Trophoblast cell (in vitro differentiated cells and primary cell): ENCODE measurements around the gene CNNM4.

Source experiments
- DNase-seq, 2 donors: peaks; one replicate each; pipeline ENCODE4 v3.0.0-alpha.2; 2016
- H2AFZ ChIP-seq: 2 replicates; pipeline ENCODE4 v1.6.1; 2013; ENCODE audit warnings: low read length, moderate library complexity, mild to moderate bottlenecking; ENCODE audit not compliant: insufficient read depth, poor library complexity
- H2AK5ac ChIP-seq: 2 replicates; pipeline ENCODE4 v1.6.1; 2013; ENCODE audit warnings: mild to moderate bottlenecking, low read length
- H2BK120ac ChIP-seq: 2 replicates; pipeline ENCODE4 v1.6.1; 2013; ENCODE audit warnings: low read length, mild to moderate bottlenecking, moderate library complexity; ENCODE audit not compliant: insufficient read depth, poor library complexity
- H2BK12ac ChIP-seq: 2 replicates; pipeline ENCODE4 v1.6.1; 2013; ENCODE audit warnings: mild to moderate bottlenecking, low read length, moderate library complexity
- H2BK5ac ChIP-seq: 2 replicates; pipeline ENCODE4 v1.6.1; 2013; ENCODE audit warnings: low read length, low read depth, moderate library complexity, mild to moderate bottlenecking; ENCODE audit not compliant: poor library complexity
- H3K14ac ChIP-seq: 2 replicates; pipeline ENCODE4 v1.6.1; 2013; ENCODE audit warnings: mild to moderate bottlenecking, low read length
- H3K18ac ChIP-seq: 2 replicates; pipeline ENCODE4 v1.6.1; 2013; ENCODE audit warnings: mild to moderate bottlenecking, low read length
- H3K23ac ChIP-seq: 2 replicates; pipeline ENCODE4 v1.6.1; 2013; ENCODE audit warnings: low read length
- H3K27ac ChIP-seq: 2 replicates; pipeline ENCODE4 v1.5.1; 2013; ENCODE audit warnings: low read depth, mild to moderate bottlenecking, inconsistent platforms, low read length, moderate library complexity
- H3K27me3 ChIP-seq: 2 replicates; pipeline ENCODE4 v1.6.1; 2013; ENCODE audit warnings: inconsistent platforms, mild to moderate bottlenecking, low read length, moderate library complexity; ENCODE audit not compliant: insufficient read depth
- H3K36me3 ChIP-seq, 2 experiments: 1 replicate in 1 of 2; 2 replicates in 1 of 2; pipeline ENCODE4 v1.6.1; 2013; ENCODE audit warnings: low read length in 2 of 2, mild to moderate bottlenecking in 2 of 2, moderate library complexity in 1 of 2; ENCODE audit not compliant: insufficient read depth in 2 of 2, control insufficient read depth in 1 of 2
- H3K4ac ChIP-seq: 2 replicates; pipeline ENCODE4 v1.6.1; 2013; ENCODE audit warnings: low read depth, mild to moderate bottlenecking, low read length, moderate library complexity
- H3K4me1 ChIP-seq, 2 experiments: 1 replicate in 1 of 2; 2 replicates in 1 of 2; pipeline ENCODE4 v1.6.1; 2013; ENCODE audit warnings: low read length in 2 of 2, mild to moderate bottlenecking in 2 of 2, moderate library complexity in 1 of 2; ENCODE audit not compliant: insufficient read depth in 2 of 2, control insufficient read depth in 1 of 2
- H3K4me2 ChIP-seq: 2 replicates; pipeline ENCODE4 v1.6.1; 2013; ENCODE audit warnings: inconsistent platforms, mild to moderate bottlenecking, low read length, moderate library complexity
- H3K4me3 ChIP-seq: 2 replicates; pipeline ENCODE4 v1.5.1; 2013; ENCODE audit warnings: mild to moderate bottlenecking, low read depth, low read length, inconsistent platforms
- H3K79me1 ChIP-seq: one replicate; pipeline ENCODE4 v1.6.1; 2013; ENCODE audit warnings: low read length
- H3K79me2 ChIP-seq: 2 replicates; pipeline ENCODE4 v1.6.1; 2013; ENCODE audit warnings: low read length, mild to moderate bottlenecking; ENCODE audit not compliant: control insufficient read depth, insufficient read depth, poor library complexity
- H3K9ac ChIP-seq: 2 replicates; pipeline ENCODE4 v1.6.1; 2013; ENCODE audit warnings: mild to moderate bottlenecking, low read length
- H3K9me3 ChIP-seq: 2 replicates; pipeline ENCODE4 v1.6.1; 2013; ENCODE audit warnings: low read depth, mild to moderate bottlenecking, control low read depth, inconsistent platforms, low read length; ENCODE audit not compliant: insufficient read depth
- H4K12ac ChIP-seq: 2 replicates; pipeline ENCODE4 v1.6.1; 2013; ENCODE audit warnings: low read depth, mild to moderate bottlenecking, low read length, moderate library complexity
- H4K8ac ChIP-seq: 2 replicates; pipeline ENCODE4 v1.6.1; 2013; ENCODE audit warnings: low read depth, mild to moderate bottlenecking, low read length, moderate library complexity
- H4K91ac ChIP-seq: one replicate; pipeline ENCODE4 v1.6.1; 2013; ENCODE audit warnings: low read depth, mild to moderate bottlenecking, low read length, moderate library complexity
- WGBS: extraction: QIAGEN DNeasy Blood & Tissue Kit; methylation state at CpG from one replicate; pipeline ENCODE4 v1.1.7; 2013; ENCODE audit warnings: missing lambda C conversion rate; ENCODE audit not compliant: insufficient read length, insufficient coverage; ENCODE audit errors: extremely low coverage; 5-methylcytosine and 5-hydroxymethylcytosine counted together

CNNM4 gene

GRCh38 chr2:96825057-96825456 is 64.4 kb downstream of the CNNM4 start:
- no peaks in the 10 kb centered on the region for H3K79me2 ChIP-seq
- H3K4ac ChIP-seq, result no peak overlapping the region
- no peak overlapping the region for H3K9ac ChIP-seq
- WGBS, result no CpG with 5 or more reads among the region's 14 CpGs
- H3K4me1 ChIP-seq, result no peaks in the 10 kb centered on the region
- no peaks in the 10 kb centered on the region for H3K79me1 ChIP-seq
- DNase-seq, result no peak
- no peak overlapping the region for H4K12ac ChIP-seq
- no peak overlapping the region for H3K18ac ChIP-seq
- no peak overlapping the region for H2BK5ac ChIP-seq
- H2BK120ac ChIP-seq, result no peak overlapping the region
- H3K9me3 ChIP-seq, result peaks cover 4% of the 10 kb centered on the region
- H3K4me3 ChIP-seq, result no peak overlapping the region
- peaks cover 41% of the 10 kb centered on the region in 2 experiments for H3K36me3 ChIP-seq
- H3K27ac ChIP-seq, result no peak overlapping the region
- no peak overlapping the region for H4K91ac ChIP-seq
- H3K27me3 ChIP-seq, result no peaks in the 10 kb centered on the region
- H3K23ac ChIP-seq, result no peak overlapping the region
- no peak overlapping the region for H3K14ac ChIP-seq
- H4K8ac ChIP-seq, result no peak overlapping the region
- H3K4me2 ChIP-seq, result no peak overlapping the region
- H2AFZ ChIP-seq, result no peak overlapping the region
- H2BK12ac ChIP-seq, result no peak overlapping the region
- H2AK5ac ChIP-seq, result no peak overlapping the region

GRCh38 chr2:96826546-96827278 is 66.0 kb downstream of the CNNM4 start:
- H3K9ac ChIP-seq, result no peak overlapping the region
- no peak overlapping the region for H2BK5ac ChIP-seq
- no peak overlapping the region for H4K8ac ChIP-seq
- H3K27me3 ChIP-seq, result no peaks in the 10 kb centered on the region
- H3K27ac ChIP-seq, result no peak overlapping the region
- DNase-seq, result no peak
- no peaks in the 10 kb centered on the region for H3K79me2 ChIP-seq
- H3K4ac ChIP-seq, result no peak overlapping the region
- H2AFZ ChIP-seq, result no peak overlapping the region
- no peak overlapping the region for H3K4me3 ChIP-seq
- H3K36me3 ChIP-seq, result peaks cover 49 to 51% of the 10 kb centered on the region in 2 experiments
- no peak overlapping the region for H3K18ac ChIP-seq
- H3K9me3 ChIP-seq, result peaks cover 4% of the 10 kb centered on the region
- no peaks in the 10 kb centered on the region for H3K4me1 ChIP-seq
- no peak overlapping the region for H3K4me2 ChIP-seq
- H4K91ac ChIP-seq, result no peak overlapping the region
- H3K23ac ChIP-seq, result no peak overlapping the region
- no peak overlapping the region for H2BK12ac ChIP-seq
- H3K14ac ChIP-seq, result no peak overlapping the region
- WGBS, result no CpG with 5 or more reads among the region's 22 CpGs
- no peak overlapping the region for H4K12ac ChIP-seq
- no peak overlapping the region for H2AK5ac ChIP-seq
- H3K79me1 ChIP-seq, result no peaks in the 10 kb centered on the region
- no peak overlapping the region for H2BK120ac ChIP-seq

- Histone ChIP-seq H2AFZ (no peak overlapping the region), H2AK5ac (no peak overlapping the region), H3K9me3 (peaks cover 4% of the 10 kb centered on the region), H3K27me3 (no peaks in the 10 kb centered on the region), H2BK12ac (no peak overlapping the region), H3K14ac (no peak overlapping the region), H2BK5ac (no peak overlapping the region), H3K4ac (no peak overlapping the region), H3K27ac (no peak overlapping the region), H3K79me1 (peaks cover 3% of the 10 kb centered on the region), H3K79me2 (no peaks in the 10 kb centered on the region), H3K23ac (no peak overlapping the region), H3K9ac (no peak overlapping the region), H3K4me3 (no peak overlapping the region), H3K4me2 (no peak overlapping the region), H4K12ac (no peak overlapping the region), H3K36me3 (peaks cover 45% of the 10 kb centered on the region in 2 experiments), H4K91ac (no peak overlapping the region), H2BK120ac (no peak overlapping the region), H3K18ac (no peak overlapping the region), H4K8ac (no peak overlapping the region), H3K4me1 (peaks cover 13% of the 10 kb centered on the region in 2 experiments)
- no peak for DNase-seq
- no CpG with 5 or more reads among the region's 14 CpGs for WGBS
Measured at GRCh38 chr2:96828436-96828835, 67.7 kb downstream of the CNNM4 start.

- H3K79me2 ChIP-seq, result no peaks in the 10 kb centered on the region
- H3K4me1 ChIP-seq, result peaks cover 13% of the 10 kb centered on the region in 2 experiments
- H3K27ac ChIP-seq, result no peak overlapping the region
- H4K91ac ChIP-seq, result no peak overlapping the region
- peaks cover 3% of the 10 kb centered on the region for H3K79me1 ChIP-seq
- H3K18ac ChIP-seq, result no peak overlapping the region
- H4K12ac ChIP-seq, result no peak overlapping the region
- H3K36me3 ChIP-seq, result peaks cover 42 to 43% of the 10 kb centered on the region in 2 experiments
- no peak overlapping the region for H3K4me2 ChIP-seq
- WGBS, result no CpG with 5 or more reads among the region's 13 CpGs
- no peak overlapping the region for H2AFZ ChIP-seq
- no peak overlapping the region for H4K8ac ChIP-seq
- no peak overlapping the region for H3K4ac ChIP-seq
- no peak overlapping the region for H3K23ac ChIP-seq
- no peaks in the 10 kb centered on the region for H3K27me3 ChIP-seq
- H3K9ac ChIP-seq, result no peak overlapping the region
- H2BK5ac ChIP-seq, result no peak overlapping the region
- no peak overlapping the region for H2AK5ac ChIP-seq
- H2BK120ac ChIP-seq, result no peak overlapping the region
- DNase-seq, result no peak
- no peak overlapping the region for H2BK12ac ChIP-seq
- no peak overlapping the region for H3K4me3 ChIP-seq
- peaks cover 4% of the 10 kb centered on the region for H3K9me3 ChIP-seq
- H3K14ac ChIP-seq, result no peak overlapping the region
Measured at GRCh38 chr2:96828874-96829273, 68.2 kb downstream of the CNNM4 start.
